ENCODE results near the gene FCHO2.

DNA sequence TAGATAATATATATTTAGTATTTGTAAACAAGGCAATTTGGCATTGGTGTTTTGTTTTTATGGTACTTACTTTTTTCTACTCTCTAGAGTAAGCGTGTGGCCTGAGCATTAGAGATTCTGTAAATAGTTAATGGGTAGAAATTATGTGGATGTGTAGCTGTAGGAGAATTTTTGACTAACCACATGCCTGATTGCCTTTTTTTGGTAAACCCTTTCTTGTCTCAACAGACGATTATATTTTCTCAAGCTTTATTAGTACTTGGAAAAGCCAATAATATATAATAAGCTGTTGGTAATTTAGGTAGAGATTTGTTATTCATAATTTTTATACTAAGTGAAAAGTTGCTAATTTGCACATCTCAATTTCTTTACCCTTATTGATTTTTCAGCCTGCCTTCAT is 76.8 kb downstream of the FCHO2 start:
- TF ChIP-seq, protein P1, sequence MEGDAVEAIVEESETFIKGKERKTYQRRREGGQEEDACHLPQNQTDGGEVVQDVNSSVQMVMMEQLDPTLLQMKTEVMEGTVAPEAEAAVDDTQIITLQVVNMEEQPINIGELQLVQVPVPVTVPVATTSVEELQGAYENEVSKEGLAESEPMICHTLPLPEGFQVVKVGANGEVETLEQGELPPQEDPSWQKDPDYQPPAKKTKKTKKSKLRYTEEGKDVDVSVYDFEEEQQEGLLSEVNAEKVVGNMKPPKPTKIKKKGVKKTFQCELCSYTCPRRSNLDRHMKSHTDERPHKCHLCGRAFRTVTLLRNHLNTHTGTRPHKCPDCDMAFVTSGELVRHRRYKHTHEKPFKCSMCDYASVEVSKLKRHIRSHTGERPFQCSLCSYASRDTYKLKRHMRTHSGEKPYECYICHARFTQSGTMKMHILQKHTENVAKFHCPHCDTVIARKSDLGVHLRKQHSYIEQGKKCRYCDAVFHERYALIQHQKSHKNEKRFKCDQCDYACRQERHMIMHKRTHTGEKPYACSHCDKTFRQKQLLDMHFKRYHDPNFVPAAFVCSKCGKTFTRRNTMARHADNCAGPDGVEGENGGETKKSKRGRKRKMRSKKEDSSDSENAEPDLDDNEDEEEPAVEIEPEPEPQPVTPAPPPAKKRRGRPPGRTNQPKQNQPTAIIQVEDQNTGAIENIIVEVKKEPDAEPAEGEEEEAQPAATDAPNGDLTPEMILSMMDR (IDR thresholded peaks at IDR 0.05): no peak
- no peak for TF ChIP-seq POLR2A (IDR thresholded peaks at IDR 0.05)

Measured in body of pancreas (tissue), 4 donors.